ENCODE data around the gene MECP2.

- TF ChIP-seq CTCF (optimal IDR thresholded peaks at IDR 0.05 in 1 of 3, IDR thresholded peaks at IDR 0.05 in 1 of 3, conservative IDR thresholded peaks at IDR 0.05 in 1 of 3; ENCODE audit: extremely low read depth in 1 of 3, insufficient read depth in 2 of 3, low read length in 3 of 3), result no peak
- no peak for TF ChIP-seq EZH2 (IDR thresholded peaks at IDR 0.05; ENCODE audit: low read length)
Measured at GRCh38 chrX:154010330-154011087, 87.0 kb downstream of the MECP2 start.

Data from keratinocyte (primary cell).